ENCODE measurements around the gene ITGB8.
"Not testable (repeated sequence)": the region's sequence is repeated elsewhere in the genome, so short reads cannot be mapped to it uniquely, and the experiment has no call there.

Gene ITGB8

GRCh38 chr7:20330239-20330927, at the start of gene ITGB8:
Gene ITGB8 (plus strand): TSS chr7:20330900. CDS start chr7:20331807, 907 bp downstream.
- peak; percentile 81 to 88 for DNase-seq

GRCh38 chr7:20282959-20283358, 47.7 kb upstream of the ITGB8 start:
- no peak for DNase-seq

GRCh38 chr7:20283385-20283784, 47.3 kb upstream of the ITGB8 start:
- DNase-seq, result no peak

DNA sequence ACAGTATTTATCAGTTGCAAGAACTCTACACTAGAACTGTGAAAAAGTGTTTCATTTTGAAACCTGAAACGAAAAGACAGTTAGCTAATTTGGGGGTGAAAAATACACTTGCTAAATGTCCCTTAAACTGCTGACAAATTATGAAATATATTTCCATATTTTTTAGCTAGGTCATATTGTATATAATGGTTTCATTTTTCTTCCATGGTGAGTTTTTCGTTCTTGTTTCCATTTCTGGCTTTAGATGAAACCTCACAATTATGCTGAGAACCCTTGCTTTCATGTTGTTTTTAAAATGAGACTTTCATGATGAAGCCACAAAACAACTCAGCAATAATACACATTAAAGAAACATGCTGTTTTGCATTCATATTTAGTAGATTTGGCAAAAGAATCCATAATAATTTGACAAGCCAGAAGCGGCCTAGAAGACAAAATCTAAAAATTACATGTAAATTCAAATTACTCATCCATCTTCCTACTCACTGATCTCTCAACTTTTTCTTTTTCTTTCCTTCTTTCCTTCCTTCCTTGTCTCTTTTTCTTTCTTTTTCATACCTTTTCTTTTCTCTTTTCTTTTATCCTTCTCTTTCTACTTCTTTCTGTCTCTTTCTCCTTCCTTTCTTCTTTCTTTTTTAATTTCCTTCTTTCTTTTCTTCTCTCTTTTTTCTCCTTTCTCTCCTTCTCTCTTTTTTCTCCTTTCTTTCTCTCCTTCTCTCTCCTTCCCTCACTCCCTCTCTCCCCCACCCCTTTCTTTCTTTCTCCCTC, 46.5 kb upstream of the ITGB8 start:
- no peak for DNase-seq

- DNase-seq, result no peak
Observed at GRCh38 chr7:20284771-20285143, 45.9 kb upstream of the ITGB8 start.

GRCh38 chr7:20287317-20287716, 43.4 kb upstream of the ITGB8 start:
- no peak for DNase-seq

- DNase-seq, result no peak
Observed at GRCh38 chr7:20288036-20288435, 42.7 kb upstream of the ITGB8 start.

DNA sequence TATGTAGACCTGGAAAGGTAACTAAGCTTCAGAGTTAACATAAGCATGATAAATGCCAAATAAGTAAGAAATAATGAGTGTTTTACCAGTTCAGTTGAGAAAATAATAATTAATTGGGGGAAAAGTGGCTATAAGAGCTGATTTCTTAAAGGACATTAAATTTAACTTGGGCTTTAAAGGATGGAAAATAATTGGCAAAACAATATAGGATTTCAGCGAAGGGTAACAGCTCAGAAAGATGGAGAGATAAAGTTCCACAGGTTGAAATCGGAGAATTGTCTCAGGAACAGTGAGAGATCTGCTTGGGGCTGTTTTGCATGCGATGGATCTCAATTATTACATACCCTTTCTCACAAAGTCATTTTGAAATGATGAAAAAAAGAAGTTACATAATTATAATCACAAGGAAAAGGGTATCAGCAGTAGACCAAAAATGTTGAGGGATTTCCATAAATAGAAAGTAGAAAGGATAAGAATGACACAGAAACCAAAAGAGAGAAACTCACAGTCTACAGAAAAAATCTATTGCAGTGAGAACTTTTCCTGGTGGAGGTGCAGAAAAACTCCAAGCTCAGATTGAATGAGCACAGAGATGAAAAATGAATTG, 40.1 kb upstream of the ITGB8 start:
- DNase-seq, result no peak

GRCh38 chr7:20293336-20293735, 37.4 kb upstream of the ITGB8 start:
- DNase-seq, result no peak

DNA sequence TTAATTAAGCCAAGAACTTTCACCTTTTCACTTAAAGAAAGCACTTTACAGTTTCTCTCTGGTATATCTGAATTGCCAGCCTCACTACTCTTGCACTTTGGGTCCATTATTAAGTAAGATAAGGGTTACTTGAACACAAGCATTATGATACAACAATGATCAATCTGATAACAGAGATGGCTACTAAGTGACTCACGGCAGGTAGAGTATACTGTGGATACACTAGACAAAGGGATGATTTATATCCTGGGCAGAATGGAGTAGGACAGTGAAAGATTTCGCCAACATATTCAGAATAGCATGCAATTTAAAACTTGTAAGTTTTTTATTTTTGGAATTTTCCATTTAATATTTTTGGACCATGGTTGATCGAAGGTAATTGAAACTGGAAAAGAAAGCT, 34.3 kb upstream of the ITGB8 start:
- no peak for DNase-seq

DNA sequence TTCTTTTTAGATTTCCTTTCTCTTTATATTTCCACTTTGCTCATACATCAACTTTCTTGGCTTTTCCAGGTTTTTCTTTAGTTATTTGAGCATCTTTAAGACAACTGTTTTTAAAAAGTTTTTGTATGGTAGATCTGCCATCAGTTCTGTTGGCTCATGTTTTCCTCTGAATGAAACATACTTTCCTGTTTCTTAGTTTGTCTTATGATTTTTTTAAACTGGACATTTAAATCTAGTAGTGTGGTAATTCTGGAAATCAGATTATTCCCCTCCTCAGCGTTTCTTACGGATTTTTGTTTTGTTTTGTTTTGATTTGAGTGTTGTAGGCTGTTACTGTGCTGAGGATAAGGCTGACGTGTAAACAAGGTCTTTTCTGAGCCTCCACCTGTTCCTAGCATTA, 33.8 kb upstream of the ITGB8 start:
- no peak for DNase-seq

- no peak for DNase-seq
Observed at GRCh38 chr7:20298486-20298901, 32.2 kb upstream of the ITGB8 start.

DNA sequence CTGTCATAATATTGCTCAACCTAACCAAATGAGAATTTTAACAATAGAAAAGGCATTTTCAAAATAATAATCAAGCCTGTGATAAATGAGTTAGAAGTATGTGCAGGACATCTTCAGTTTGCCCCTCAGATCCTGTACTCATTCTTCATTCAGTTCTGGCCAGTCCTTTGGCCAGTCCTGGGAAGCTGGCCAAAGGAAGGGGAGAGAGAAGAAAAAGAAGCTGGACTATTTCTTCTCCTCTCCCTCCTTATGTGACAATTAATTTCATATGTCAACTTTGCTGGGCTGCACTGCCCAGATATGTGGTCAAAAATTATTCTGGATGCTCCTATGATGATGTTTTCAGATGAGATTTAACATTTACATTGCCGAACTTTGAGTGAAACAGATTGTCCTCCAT, 31.6 kb upstream of the ITGB8 start:
- DNase-seq, result no peak

- DNase-seq, result no peak
Observed at GRCh38 chr7:20299647-20300312, 30.9 kb upstream of the ITGB8 start.

DNA sequence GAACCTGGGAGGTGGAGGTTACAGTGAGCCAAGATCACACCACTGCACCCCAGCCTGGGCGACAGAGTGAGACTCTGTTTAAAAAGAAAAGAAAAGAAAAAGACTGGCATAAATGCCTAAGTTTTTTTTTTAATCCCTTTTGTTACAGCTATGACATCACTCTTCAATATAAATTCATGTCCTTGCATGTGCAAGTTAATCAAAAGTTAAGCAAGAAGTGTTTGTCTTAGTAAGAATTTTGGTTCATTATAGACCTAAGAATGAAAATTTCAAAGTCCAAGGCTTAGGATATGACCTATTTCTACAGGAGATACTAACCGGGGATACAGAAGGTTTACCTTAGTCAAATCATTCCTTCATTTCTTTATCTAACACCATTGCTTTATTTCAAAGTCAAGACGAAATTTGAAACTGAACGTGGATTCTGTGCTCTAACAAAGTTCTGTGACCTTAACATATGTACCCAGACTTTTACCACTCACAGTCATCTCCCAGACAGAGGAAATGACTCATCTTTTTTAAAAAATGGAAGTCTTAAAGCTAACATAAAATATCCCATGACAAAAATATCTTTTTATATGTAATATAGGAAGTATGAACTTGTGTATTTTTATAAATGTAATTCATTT, 29.3 kb upstream of the ITGB8 start:
- no peak for DNase-seq

DNA sequence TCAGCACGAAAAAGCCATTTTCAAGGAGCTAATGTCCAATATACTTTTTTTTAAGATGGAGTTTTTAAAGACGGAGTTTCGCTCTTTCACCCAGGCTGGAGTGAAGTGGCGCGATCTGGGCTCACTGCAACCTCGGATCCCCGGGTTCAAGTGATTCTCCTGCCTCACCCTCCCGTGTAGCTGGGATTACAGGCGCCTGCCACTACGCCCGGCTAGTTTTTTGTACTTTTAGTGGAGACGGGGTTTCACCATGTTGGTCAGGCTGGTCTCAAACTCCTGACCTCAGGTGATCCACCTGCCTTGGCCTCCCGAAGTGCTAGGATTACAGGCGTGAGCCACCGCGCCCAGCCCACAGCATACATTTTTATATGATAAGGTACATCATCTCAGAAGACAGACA, 28.4 kb upstream of the ITGB8 start:
- DNase-seq, result not testable (repeated sequence)

- DNase-seq, result no peak
Observed at GRCh38 chr7:20302891-20303290, 27.8 kb upstream of the ITGB8 start.

DNA sequence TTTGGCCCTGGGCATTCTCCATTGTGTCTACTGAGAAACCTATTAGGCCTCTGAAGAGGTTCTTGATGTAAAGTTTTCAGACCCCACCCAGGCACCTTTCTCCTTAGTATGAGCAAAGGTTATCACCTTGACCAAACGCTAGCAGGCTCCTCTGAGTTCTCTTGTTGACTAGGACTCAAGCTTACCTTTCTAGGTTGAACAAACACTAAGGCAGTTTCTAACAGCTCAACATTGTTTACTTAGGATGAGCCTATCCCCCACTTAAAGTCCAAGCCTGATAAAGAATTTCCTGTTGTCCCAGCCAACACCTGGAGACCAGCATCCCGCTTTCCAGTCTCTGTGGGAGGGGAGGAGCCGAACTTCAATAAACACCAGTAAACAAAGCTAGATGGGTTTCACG, 26.3 kb upstream of the ITGB8 start:
- DNase-seq, result no peak

DNA sequence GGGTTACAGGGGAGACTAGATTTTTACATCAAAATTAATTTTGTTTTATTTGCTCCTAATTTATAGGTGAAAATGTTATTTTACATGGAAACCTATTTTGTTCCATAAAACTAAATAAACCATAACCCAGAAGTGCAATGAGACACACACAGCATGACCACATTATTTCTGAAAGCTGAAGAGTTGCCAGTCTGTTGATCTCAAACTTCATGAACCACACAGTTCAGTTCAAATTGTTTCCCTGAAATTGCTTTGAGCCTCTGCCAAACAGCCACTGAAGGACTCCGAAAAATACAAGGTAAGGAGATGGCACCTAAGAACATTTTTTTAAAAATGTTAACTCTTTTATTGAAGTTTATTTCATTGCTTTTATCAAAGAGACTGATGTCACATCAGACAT, 25.0 kb upstream of the ITGB8 start:
- DNase-seq, result no peak

DNA sequence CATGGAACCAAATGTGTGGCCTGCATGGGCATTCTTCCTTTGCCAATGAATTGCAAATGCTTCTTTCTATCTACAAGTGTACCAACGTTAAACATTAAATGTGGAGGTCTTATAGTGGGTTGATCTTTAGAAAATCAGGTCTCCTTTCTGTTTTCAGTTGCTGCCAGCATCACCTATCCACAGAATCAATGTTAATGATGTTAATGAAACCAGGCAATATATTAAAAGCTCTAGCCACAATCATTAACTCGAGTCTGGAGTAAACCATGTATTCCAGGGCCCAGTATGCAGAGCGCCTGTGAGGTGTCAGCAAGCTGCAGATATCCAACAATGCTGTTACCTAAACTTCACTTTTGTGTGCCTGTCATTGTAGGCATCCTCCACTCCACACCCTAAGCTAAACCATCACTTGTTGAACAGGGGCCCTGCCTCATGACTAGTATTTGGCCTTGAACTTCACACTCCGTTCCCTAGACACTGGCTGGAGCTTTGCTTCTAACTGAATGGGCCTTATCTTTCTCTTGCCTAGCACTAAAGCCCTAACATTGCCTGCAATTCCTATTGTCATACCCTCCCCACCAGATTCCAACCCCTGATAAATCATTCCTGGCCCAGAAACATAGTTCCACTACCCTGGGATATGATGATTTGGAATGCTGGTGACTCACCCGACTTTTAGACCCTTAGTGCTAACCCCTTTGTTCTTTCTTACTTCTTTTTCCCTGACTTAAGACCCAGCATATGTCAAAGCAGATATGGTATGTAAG, 24.3 kb upstream of the ITGB8 start:
- no peak for DNase-seq

DNA sequence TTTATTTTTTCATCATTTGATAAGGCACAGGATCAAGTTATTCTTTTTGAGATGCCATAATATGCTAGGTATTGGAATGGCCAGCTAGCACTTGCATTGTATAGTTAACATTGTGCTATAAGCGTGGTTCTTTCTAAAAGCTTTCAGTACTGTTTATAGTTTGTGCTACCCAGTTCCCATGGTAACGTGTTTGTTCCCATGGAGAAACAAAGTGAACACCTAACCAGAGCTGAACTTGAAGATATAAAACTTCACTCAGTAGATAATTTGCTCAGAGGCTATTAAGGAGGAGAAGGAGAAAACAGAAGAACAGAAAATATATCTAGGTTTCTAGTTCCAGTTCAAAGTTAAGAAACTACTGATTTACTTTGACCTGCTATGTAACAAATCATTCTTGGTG, 23.6 kb upstream of the ITGB8 start:
- no peak for DNase-seq

DNA sequence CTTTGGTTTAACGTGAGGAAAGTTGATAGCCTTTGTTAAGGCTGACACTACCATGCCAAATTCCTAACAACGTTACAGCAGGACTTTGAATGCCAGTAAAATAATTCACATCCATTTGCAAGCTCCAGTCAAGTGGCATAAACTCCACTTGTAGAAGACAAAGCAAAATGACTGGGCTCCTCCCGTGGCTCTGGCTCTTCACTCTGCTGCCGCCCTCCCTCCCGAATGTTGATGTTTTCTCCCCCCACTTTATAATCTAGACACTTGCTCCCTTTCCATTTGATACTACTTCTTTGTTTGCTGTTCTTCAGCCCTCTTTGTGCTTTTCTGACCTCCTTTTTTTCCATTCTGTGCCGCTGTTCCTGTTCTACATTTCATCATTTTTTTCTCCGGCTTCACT, 22.8 kb upstream of the ITGB8 start:
- DNase-seq, result peak in 1 of 2 experiments; percentile 50

All from NCI-H446 (cell line).